Neuron (in vitro differentiated cells): ENCODE measurements around the gene ZFAND2A.

Source experiments
- H2AFZ ChIP-seq: one replicate; pipeline ENCODE4 v1.6.1; 2013; ENCODE audit warnings: low read depth, mild to moderate bottlenecking, inconsistent platforms, low read length, moderate library complexity
- H3K27me3 ChIP-seq: one replicate; pipeline ENCODE4 v1.6.1; 2013; ENCODE audit warnings: low read length; ENCODE audit not compliant: insufficient read depth
- H3K36me3 ChIP-seq: one replicate; pipeline ENCODE4 v1.6.1; 2013; ENCODE audit warnings: low read length; ENCODE audit not compliant: insufficient read depth
- H3K4me1 ChIP-seq: one replicate; pipeline ENCODE4 v1.6.1; 2013; ENCODE audit warnings: low read length; ENCODE audit not compliant: insufficient read depth
- H3K4me3 ChIP-seq: 2 replicates; pipeline ENCODE4 v1.5.1; 2013; ENCODE audit warnings: mild to moderate bottlenecking, low read length, moderate library complexity
- H3K9me3 ChIP-seq: one replicate; pipeline ENCODE4 v1.6.1; 2013; ENCODE audit warnings: low read length

ZFAND2A gene

GRCh38 chr7:1136841-1137516 is 23.0 kb downstream of the ZFAND2A start:
- Histone ChIP-seq H3K27me3 (no peaks in the 10 kb centered on the region), H2AFZ (peak overlapping the region; percentile 97), H3K9me3 (peaks cover 1% of the 10 kb centered on the region), H3K4me3 (peak overlapping the region; percentile 73), H3K4me1 (peaks cover 9% of the 10 kb centered on the region), H3K36me3 (no peaks in the 10 kb centered on the region)

- Histone ChIP-seq H3K27me3 (no peaks in the 10 kb centered on the region), H2AFZ (no peak overlapping the region), H3K4me3 (no peak overlapping the region), H3K36me3 (peaks cover 4% of the 10 kb centered on the region), H3K9me3 (peaks cover 1% of the 10 kb centered on the region), H3K4me1 (peaks cover 9% of the 10 kb centered on the region)
Observed at GRCh38 chr7:1134951-1135350, 25.0 kb downstream of the ZFAND2A start.

DNA sequence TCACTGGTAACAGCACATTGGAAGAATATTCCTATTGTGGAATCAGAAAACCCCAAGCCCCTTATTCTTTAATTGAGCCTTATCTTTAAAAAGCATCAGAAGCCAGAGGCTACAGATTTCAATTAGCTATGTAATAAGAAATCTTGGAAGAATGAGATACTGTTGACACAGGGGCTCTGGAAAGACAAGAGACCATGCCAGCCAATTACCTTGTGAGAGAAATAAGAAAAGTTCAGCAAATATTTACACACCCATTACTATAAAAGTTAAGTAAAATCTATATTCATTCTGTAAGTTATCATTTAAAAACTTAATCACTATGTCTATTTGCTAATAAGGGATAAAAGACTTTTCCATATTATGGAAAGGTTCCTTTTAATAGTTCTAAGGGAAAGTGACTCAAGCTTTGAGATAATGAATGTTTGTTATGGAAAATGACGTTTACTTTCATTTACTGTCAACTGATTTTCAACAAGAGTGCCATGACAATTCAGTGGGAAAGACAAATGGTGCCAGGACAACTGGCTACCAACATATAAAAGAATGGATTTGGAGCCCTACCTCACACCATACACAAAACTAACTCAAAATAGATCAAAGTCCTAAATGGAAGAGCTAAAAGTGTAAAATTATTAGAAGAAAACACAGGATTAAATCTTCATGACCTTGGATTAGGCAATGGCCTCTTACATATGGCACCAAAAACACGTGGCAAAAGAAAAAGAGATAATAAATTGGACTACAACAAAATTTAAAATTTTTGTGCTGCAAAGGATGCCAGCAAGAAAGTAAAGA is 28.3 kb downstream of the ZFAND2A start:
- Histone ChIP-seq H3K27me3 (no peaks in the 10 kb centered on the region), H2AFZ (no peak overlapping the region)

GRCh38 chr7:1130021-1130990 is 29.7 kb downstream of the ZFAND2A start:
- peaks cover 22% of the 10 kb centered on the region for H3K36me3 ChIP-seq
- peaks cover 1% of the 10 kb centered on the region for H3K9me3 ChIP-seq

More for the DNA sequence above, 28.3 kb downstream of the ZFAND2A start:
- Histone ChIP-seq H3K36me3 (peaks cover 15% of the 10 kb centered on the region), H3K4me1 (peaks cover 2% of the 10 kb centered on the region), H3K4me3 (no peak overlapping the region), H3K9me3 (peaks cover 1% of the 10 kb centered on the region)

DNA sequence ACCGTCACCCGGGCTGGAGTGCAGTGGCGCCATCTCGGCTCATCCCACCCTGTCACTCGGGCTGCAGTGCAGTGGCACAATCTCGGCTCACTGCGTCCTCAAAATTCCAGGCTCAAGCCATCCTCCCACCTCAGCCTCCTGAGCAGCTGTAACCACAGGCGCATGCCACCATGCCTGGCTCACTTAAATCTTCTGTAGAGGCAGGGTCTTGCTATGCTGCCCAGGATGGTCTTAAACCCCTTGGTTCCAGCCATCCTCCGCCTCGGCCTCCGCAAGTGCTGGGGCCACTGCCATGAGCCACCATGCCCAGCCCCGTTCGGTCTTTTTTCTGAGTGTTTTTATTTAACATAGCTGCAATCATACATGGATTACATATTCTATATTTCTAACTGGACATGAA is 30.6 kb downstream of the ZFAND2A start:
- no peaks in the 10 kb centered on the region for H3K4me1 ChIP-seq
- no peaks in the 10 kb centered on the region for H3K27me3 ChIP-seq
- no peak overlapping the region for H3K4me3 ChIP-seq
- H3K9me3 ChIP-seq, result peaks cover 1% of the 10 kb centered on the region
- H3K36me3 ChIP-seq, result peaks cover 29% of the 10 kb centered on the region
- H2AFZ ChIP-seq, result no peak overlapping the region

More at GRCh38 chr7:1130021-1130990, 29.7 kb downstream of the ZFAND2A start:
- Histone ChIP-seq H3K27me3 (no peaks in the 10 kb centered on the region), H3K4me1 (no peaks in the 10 kb centered on the region), H2AFZ (no peak overlapping the region), H3K4me3 (no peak overlapping the region)

- Histone ChIP-seq H3K27me3 (no peaks in the 10 kb centered on the region), H3K4me3 (no peak overlapping the region), H3K9me3 (no peaks in the 10 kb centered on the region), H3K36me3 (peaks cover 29% of the 10 kb centered on the region), H3K4me1 (peaks cover 7% of the 10 kb centered on the region), H2AFZ (no peak overlapping the region)
Observed at GRCh38 chr7:1127001-1127400, 33.0 kb downstream of the ZFAND2A start.

DNA sequence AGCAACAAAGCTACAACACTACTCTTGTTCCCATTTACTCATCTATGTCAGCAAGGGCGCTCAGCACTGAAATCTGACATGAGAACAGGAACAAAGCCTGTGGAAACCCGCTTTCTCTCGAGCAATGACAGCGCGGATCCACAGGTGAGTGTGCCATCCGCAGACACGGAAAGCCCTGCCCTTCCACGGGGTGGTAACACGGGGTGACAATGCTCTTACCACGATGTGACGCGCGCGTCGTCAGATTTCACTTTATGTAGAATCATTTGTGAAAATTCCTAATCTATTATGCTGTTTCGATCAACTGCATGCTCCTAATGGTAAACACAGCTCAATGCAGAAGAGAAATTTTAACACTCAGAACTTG is 34.4 kb downstream of the ZFAND2A start:
- no peak overlapping the region for H2AFZ ChIP-seq
- no peaks in the 10 kb centered on the region for H3K9me3 ChIP-seq
- peaks cover 9% of the 10 kb centered on the region for H3K4me1 ChIP-seq
- H3K27me3 ChIP-seq, result no peaks in the 10 kb centered on the region
- H3K4me3 ChIP-seq, result no peak overlapping the region
- peaks cover 27% of the 10 kb centered on the region for H3K36me3 ChIP-seq

GRCh38 chr7:1124816-1125602 is 35.0 kb downstream of the ZFAND2A start:
- H3K4me1 ChIP-seq, result peaks cover 9% of the 10 kb centered on the region
- H3K9me3 ChIP-seq, result no peaks in the 10 kb centered on the region

DNA sequence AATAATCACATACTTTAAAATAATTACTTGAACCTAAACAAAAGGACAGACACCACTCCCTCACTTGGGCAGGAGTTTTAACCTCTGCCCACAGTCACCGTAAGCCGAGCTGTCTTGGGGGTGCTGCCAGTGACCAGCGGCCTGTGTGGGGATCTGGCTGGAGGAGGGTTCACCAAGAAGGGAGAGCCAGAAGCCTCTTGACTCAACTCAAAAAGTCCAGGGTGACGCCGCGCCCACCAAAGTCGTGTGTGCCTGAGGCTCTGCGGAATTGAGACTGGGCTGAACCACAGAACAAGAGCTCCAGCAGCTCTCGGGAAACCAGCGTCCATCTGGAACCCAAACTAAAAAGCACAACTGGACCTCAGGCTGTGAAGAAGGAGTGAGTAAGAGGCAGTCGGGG is 35.8 kb downstream of the ZFAND2A start:
- H3K4me3 ChIP-seq, result no peak overlapping the region
- peaks cover 21% of the 10 kb centered on the region for H3K36me3 ChIP-seq
- H3K9me3 ChIP-seq, result no peaks in the 10 kb centered on the region
- H3K4me1 ChIP-seq, result peaks cover 9% of the 10 kb centered on the region
- H2AFZ ChIP-seq, result no peak overlapping the region
- H3K27me3 ChIP-seq, result no peaks in the 10 kb centered on the region

More at GRCh38 chr7:1124816-1125602, 35.0 kb downstream of the ZFAND2A start:
- H3K4me3 ChIP-seq, result no peak overlapping the region
- H3K36me3 ChIP-seq, result peaks cover 26% of the 10 kb centered on the region
- H2AFZ ChIP-seq, result no peak overlapping the region
- no peaks in the 10 kb centered on the region for H3K27me3 ChIP-seq

- Histone ChIP-seq H3K4me3 (no peak overlapping the region), H3K27me3 (no peaks in the 10 kb centered on the region), H3K4me1 (peaks cover 9% of the 10 kb centered on the region), H2AFZ (no peak overlapping the region), H3K36me3 (peaks cover 21% of the 10 kb centered on the region), H3K9me3 (no peaks in the 10 kb centered on the region)
Observed at GRCh38 chr7:1123715-1124114, 36.3 kb downstream of the ZFAND2A start.

DNA sequence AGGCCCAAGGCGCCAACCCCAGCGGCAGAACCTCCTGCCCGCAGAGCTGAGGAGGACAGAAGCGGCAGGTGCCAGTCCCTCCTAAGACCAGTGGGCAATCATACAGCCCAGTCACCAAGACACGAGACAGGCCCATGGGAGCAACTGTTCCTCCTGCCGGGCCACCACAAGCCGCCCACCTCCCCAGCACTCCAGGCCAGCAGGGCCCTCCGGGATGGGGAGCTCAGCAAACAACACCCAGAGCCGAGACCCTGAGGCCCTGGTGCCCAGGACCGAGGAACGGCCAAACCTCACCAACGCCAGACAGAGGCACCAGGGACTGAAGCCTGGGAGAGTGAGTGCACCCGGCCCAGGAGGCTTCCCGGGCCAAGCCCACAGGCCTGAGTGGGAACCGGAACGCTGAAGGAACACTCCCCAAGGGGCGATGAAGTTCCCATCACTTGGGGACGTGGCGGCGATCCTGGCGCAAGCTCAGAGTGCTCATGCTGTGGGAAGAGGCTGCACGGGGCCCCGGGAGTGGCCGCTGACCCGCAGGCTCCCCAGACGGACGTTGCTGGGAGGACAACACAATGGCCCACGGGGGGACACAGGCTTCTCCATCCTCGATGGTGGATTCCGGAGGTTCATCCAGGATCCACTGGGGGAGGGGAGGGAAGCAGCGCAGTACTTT is 37.0 kb downstream of the ZFAND2A start:
- Histone ChIP-seq H3K4me3 (no peak overlapping the region), H3K9me3 (no peaks in the 10 kb centered on the region), H2AFZ (no peak overlapping the region), H3K36me3 (peaks cover 21% of the 10 kb centered on the region), H3K27me3 (no peaks in the 10 kb centered on the region), H3K4me1 (peaks cover 9% of the 10 kb centered on the region)
